HEK293 (cell line): Measurements from ENCODE around the gene KIAA1614.
A peak's percentile ranks its signal among the peaks of the same experiment; 100 is the strongest.

Experiments used
- CTCF ChIA-PET: fragments of 350-600 bp; formaldehyde crosslinking; extraction: SDS; loops from one replicate; lab custom pipeline; 2021; ENCODE audit warnings: antibody characterized with exemption; lab: Yijun Ruan, JAX
- POLR2A ChIA-PET: fragments of 300-600 bp; formaldehyde crosslinking; extraction: SDS; loops from one replicate; lab custom pipeline; 2020; ENCODE audit warnings: antibody characterized with exemption, inconsistent platforms; lab: Yijun Ruan, JAX
- H3K27ac ChIP-seq: fragments of 200-500 bp; sonication (Bioruptor generic); 2 replicates; pipeline ENCODE4 v1.5.1; 2014; ENCODE audit warnings: low read depth, low read length, control low read depth, inconsistent platforms; ENCODE audit errors: extremely low read depth
- H3K36me3 ChIP-seq, 2 experiments: fragments of 200-500 bp in 1 of 2; sonication (Bioruptor generic) in 1 of 2; 1 replicate in 1 of 2; 2 replicates in 1 of 2; pipeline ENCODE4 v1.5.1; 2014 to 2017; ENCODE audit warnings: inconsistent platforms in 2 of 2, low read length in 2 of 2; ENCODE audit not compliant: control insufficient read depth in 2 of 2, insufficient read depth in 1 of 2
- H3K4me1 ChIP-seq: fragments of 200-500 bp; sonication (Bioruptor generic); 2 replicates; pipeline ENCODE4 v1.5.1; 2014; ENCODE audit warnings: mild to moderate bottlenecking, low read length, inconsistent platforms; ENCODE audit not compliant: control insufficient read depth, insufficient read depth
- H3K4me3 ChIP-seq: 2 replicates; pipeline ENCODE4 v1.5.1; 2011; ENCODE audit warnings: low read depth, mild to moderate bottlenecking, control low read depth, low read length, moderate library complexity
- H3K9me3 ChIP-seq: fragments of 200-500 bp; sonication (Bioruptor generic); 2 replicates; pipeline ENCODE4 v1.5.1; 2014; ENCODE audit warnings: low read depth, low read length, inconsistent platforms; ENCODE audit not compliant: control insufficient read depth, insufficient read depth
- BCL6B ChIP-seq: fragments of 450-650 bp; formaldehyde crosslinking; IDR thresholded peaks from 2 replicates; pipeline ENCODE4 v1.5.1; 2017; ENCODE audit warnings: missing biosample characterization, missing genetic modification characterization
- GLIS1 ChIP-seq: fragments of 450-650 bp; formaldehyde crosslinking; IDR thresholded peaks from 2 replicates; pipeline ENCODE4 v1.5.1; 2016; ENCODE audit warnings: missing biosample characterization, missing genetic modification characterization
- OSR2 ChIP-seq: fragments of 450-650 bp; formaldehyde crosslinking; IDR thresholded peaks from 2 replicates; pipeline ENCODE4 v1.5.1; 2016; ENCODE audit warnings: missing biosample characterization, missing genetic modification characterization
- ZBTB20 ChIP-seq: fragments of 450-650 bp; formaldehyde crosslinking; IDR thresholded peaks from 2 replicates; pipeline ENCODE4 v1.5.1; 2016; ENCODE audit warnings: missing biosample characterization, missing genetic modification characterization
- ZBTB26 ChIP-seq: fragments of 450-650 bp; formaldehyde crosslinking; optimal IDR thresholded peaks from 2 replicates; pipeline ENCODE3; 2016; ENCODE audit warnings: missing biosample characterization, mild to moderate bottlenecking, missing genetic modification characterization
- ZFP37 ChIP-seq: fragments of 450-650 bp; formaldehyde crosslinking; IDR thresholded peaks from 2 replicates; pipeline ENCODE4 v1.5.1; 2016; ENCODE audit warnings: missing biosample characterization, missing genetic modification characterization
- ZNF112 ChIP-seq: fragments of 450-650 bp; formaldehyde crosslinking; IDR thresholded peaks from 2 replicates; pipeline ENCODE4 v1.5.0; 2017; ENCODE audit warnings: missing biosample characterization, missing genetic modification characterization
- ZNF169 ChIP-seq: fragments of 450-650 bp; formaldehyde crosslinking; IDR thresholded peaks from 2 replicates; pipeline ENCODE4 v1.5.1; 2016; ENCODE audit warnings: missing biosample characterization, missing genetic modification characterization
- ZNF24 ChIP-seq: fragments of 450-650 bp; formaldehyde crosslinking; IDR thresholded peaks from 2 replicates; pipeline ENCODE4 v1.5.1; 2016; ENCODE audit warnings: missing biosample characterization, missing genetic modification characterization
- ZNF341 ChIP-seq: fragments of 450-650 bp; formaldehyde crosslinking; IDR thresholded peaks from 2 replicates; pipeline ENCODE4; 2016; ENCODE audit warnings: low read depth, missing biosample characterization, missing genetic modification characterization
- ZNF354C ChIP-seq: fragments of 450-650 bp; formaldehyde crosslinking; IDR thresholded peaks from 2 replicates; pipeline ENCODE4 v1.5.1; 2016; ENCODE audit warnings: missing biosample characterization, missing genetic modification characterization, low read depth, borderline replicate concordance
- ZNF366 ChIP-seq: fragments of 450-650 bp; formaldehyde crosslinking; conservative IDR thresholded peaks from 2 replicates; pipeline ENCODE4 v1.5.1; 2016; ENCODE audit warnings: missing biosample characterization, missing genetic modification characterization
- ZNF416 ChIP-seq: fragments of 450-650 bp; formaldehyde crosslinking; IDR thresholded peaks from 2 replicates; pipeline ENCODE4 v1.5.1; 2016; ENCODE audit warnings: missing biosample characterization, missing genetic modification characterization
- ZNF426 ChIP-seq: fragments of 450-650 bp; formaldehyde crosslinking; IDR thresholded peaks from 2 replicates; pipeline ENCODE4 v1.5.1; 2017; ENCODE audit warnings: missing biosample characterization, missing genetic modification characterization, mild to moderate bottlenecking, inconsistent platforms, moderate library complexity
- ZNF473 ChIP-seq: fragments of 450-650 bp; formaldehyde crosslinking; IDR thresholded peaks from 2 replicates; pipeline ENCODE4 v1.5.1; 2017; ENCODE audit warnings: missing biosample characterization, missing genetic modification characterization
- ZNF501 ChIP-seq: fragments of 450-650 bp; formaldehyde crosslinking; IDR thresholded peaks from 2 replicates; pipeline ENCODE4 v1.5.1; 2016; ENCODE audit warnings: missing biosample characterization, missing genetic modification characterization
- ZNF561 ChIP-seq: fragments of 450-650 bp; IDR thresholded peaks from 2 replicates; pipeline ENCODE4 v1.5.1; 2018; ENCODE audit warnings: missing biosample characterization, missing genetic modification characterization, borderline replicate concordance
- ZNF610 ChIP-seq: fragments of 450-650 bp; formaldehyde crosslinking; IDR thresholded peaks from 2 replicates; pipeline ENCODE4 v1.5.1; 2016; ENCODE audit warnings: missing biosample characterization, missing genetic modification characterization, borderline replicate concordance
- ZNF624 ChIP-seq: fragments of 450-650 bp; formaldehyde crosslinking; IDR thresholded peaks from 2 replicates; pipeline ENCODE4 v1.5.1; 2017; ENCODE audit warnings: missing biosample characterization, missing genetic modification characterization
- ZNF626 ChIP-seq: fragments of 450-650 bp; sonication (Bioruptor Pico); formaldehyde crosslinking; IDR thresholded peaks from 2 replicates; pipeline ENCODE4 v1.5.1; 2018; ENCODE audit warnings: missing biosample characterization, missing genetic modification characterization, inconsistent platforms
- ZNF629 ChIP-seq: fragments of 450-650 bp; formaldehyde crosslinking; IDR thresholded peaks from 2 replicates; pipeline ENCODE4 v1.5.1; 2017; ENCODE audit warnings: missing biosample characterization, missing genetic modification characterization
- ZNF645 ChIP-seq: fragments of 450-650 bp; formaldehyde crosslinking; IDR thresholded peaks from 2 replicates; pipeline ENCODE4; 2016; ENCODE audit warnings: missing biosample characterization, missing genetic modification characterization
- ZNF664 ChIP-seq: fragments of 450-650 bp; formaldehyde crosslinking; IDR thresholded peaks from 2 replicates; pipeline ENCODE4 v1.5.1; 2016; ENCODE audit warnings: missing biosample characterization, missing genetic modification characterization
- ZNF692 ChIP-seq: fragments of 450-650 bp; formaldehyde crosslinking; IDR thresholded peaks from 2 replicates; pipeline ENCODE4 v1.5.1; 2016; ENCODE audit warnings: missing biosample characterization, missing genetic modification characterization
- ZNF701 ChIP-seq: fragments of 450-650 bp; formaldehyde crosslinking; IDR thresholded peaks from 2 replicates; pipeline ENCODE4 v1.5.1; 2016; ENCODE audit warnings: missing biosample characterization, missing genetic modification characterization
- ZNF792 ChIP-seq: fragments of 450-650 bp; formaldehyde crosslinking; IDR thresholded peaks from 2 replicates; pipeline ENCODE4 v1.5.1; 2016; ENCODE audit warnings: missing biosample characterization, missing genetic modification characterization
- ZSCAN23 ChIP-seq: fragments of 450-650 bp; formaldehyde crosslinking; IDR thresholded peaks from 2 replicates; pipeline ENCODE4 v1.5.1; 2016; ENCODE audit warnings: missing biosample characterization, missing genetic modification characterization
- ZXDB ChIP-seq: fragments of 450-650 bp; formaldehyde crosslinking; IDR thresholded peaks from 2 replicates; pipeline ENCODE4 v1.5.1; 2016; ENCODE audit warnings: missing biosample characterization, missing genetic modification characterization
- TF ChIP-seq, protein P1 (sequence below): fragments of 450-650 bp; formaldehyde crosslinking; IDR thresholded peaks from 2 replicates; pipeline ENCODE4 v1.5.1; 2016; ENCODE audit warnings: missing biosample characterization, missing genetic modification characterization
- TF ChIP-seq, protein P2 (sequence below): fragments of 450-650 bp; formaldehyde crosslinking; IDR thresholded peaks from 2 replicates; pipeline ENCODE4 v1.5.1; 2016; ENCODE audit warnings: missing biosample characterization, missing genetic modification characterization

Gene KIAA1614

DNA sequence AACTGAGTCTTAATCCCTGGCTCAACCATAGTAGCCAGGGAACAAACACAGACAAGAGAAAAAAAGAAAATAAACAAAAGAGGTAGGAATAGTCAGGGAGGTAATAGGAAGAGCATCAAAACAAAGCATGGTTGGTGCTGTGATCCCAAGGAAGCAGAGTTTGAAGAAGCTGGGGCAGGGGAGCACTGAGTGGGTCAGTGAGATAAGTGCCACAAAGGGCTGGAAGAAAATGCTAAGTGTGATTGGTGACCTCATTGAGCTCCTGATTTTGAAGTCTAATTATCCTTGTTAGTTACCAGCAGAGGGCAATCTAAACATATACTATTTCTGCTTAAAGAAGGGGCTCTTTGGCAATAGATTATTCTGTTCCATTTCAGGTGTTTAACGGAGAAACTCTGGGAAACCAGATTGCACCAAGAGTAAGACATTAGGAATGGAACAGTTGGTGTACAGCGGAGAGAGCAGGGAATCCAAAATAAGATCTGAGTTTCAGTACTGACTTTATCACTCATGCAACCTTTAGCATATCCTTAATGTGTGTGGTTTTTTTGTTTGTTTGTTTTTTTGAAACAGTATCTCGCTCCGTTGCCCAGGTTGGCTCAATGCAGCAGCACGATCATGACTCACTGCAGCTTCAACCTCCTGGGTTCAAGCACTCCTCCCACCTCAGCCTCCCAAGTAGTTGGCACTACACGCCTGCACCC, 30.7 kb upstream of the KIAA1614 start:
- H3K4me3 ChIP-seq: no peak overlapping the region
- no peaks in the 10 kb centered on the region for H3K36me3 ChIP-seq
- CTCF ChIA-PET: interaction anchor here (0.6 to 6.2 kb wide), 33 partner anchors 9 to 377 kb away, joined by 3 to 76 read pairs (median 4); partner anchors contain the start of genes KIAA1614 and MR1
- H3K27ac ChIP-seq: no peak overlapping the region
- peaks cover 5% of the 10 kb centered on the region; the same call in 1 of the 2 replicates for H3K4me1 ChIP-seq
- POLR2A ChIA-PET: interaction anchor here (1.0 to 1.4 kb wide), 5 partner anchors 197 to 282 kb away, joined by 3 to 5 read pairs (median 4); no protein-coding TSS in a partner anchor
- H3K9me3 ChIP-seq: no peaks in the 10 kb centered on the region
- TF ChIP-seq ZNF473 (tag by site-specific recombination) (no peak), ZNF341 (tag by site-specific recombination) (peak; percentile 52), ZNF629 (tag by site-specific recombination) (peak; percentile 61), ZNF792 (no peak), BCL6B (no peak), ZNF626 (tag by site-specific recombination) (no peak), ZNF112 (tag by site-specific recombination) (no peak), ZBTB26 (tag by site-specific recombination) (no peak), ZXDB (tag by site-specific recombination) (no peak), ZSCAN23 (tag by site-specific recombination) (no peak), ZNF645 (tag by site-specific recombination) (no peak), ZNF24 (tag by site-specific recombination) (peak; percentile 48), ZNF426 (tag by site-specific recombination) (no peak), ZNF664 (tag by site-specific recombination) (no peak), ZNF692 (tag by site-specific recombination) (peak; percentile 54; the same call in 1 of the 2 replicates), ZNF366 (tag by site-specific recombination) (peak; percentile 26), ZBTB20 (tag by site-specific recombination) (0 out of 2 replicates have a peak, but pooled peaks have one; percentile 6), ZFP37 (0 out of 2 replicates have a peak, but pooled peaks have one; percentile 38), OSR2 (tag by site-specific recombination) (no peak; the same call in 1 of the 2 replicates), ZNF501 (tag by site-specific recombination) (no peak), ZNF354C (tag by site-specific recombination) (no peak), ZNF610 (tag by site-specific recombination) (no peak), ZNF416 (tag by site-specific recombination) (no peak), ZNF169 (no peak), GLIS1 (tag by site-specific recombination) (peak; percentile 66), ZNF701 (tag by site-specific recombination) (no peak), ZNF624 (no peak), ZNF561 (tag by site-specific recombination) (0 out of 2 replicates have a peak, but pooled peaks have one; percentile 47)
- TF ChIP-seq, protein P1, sequence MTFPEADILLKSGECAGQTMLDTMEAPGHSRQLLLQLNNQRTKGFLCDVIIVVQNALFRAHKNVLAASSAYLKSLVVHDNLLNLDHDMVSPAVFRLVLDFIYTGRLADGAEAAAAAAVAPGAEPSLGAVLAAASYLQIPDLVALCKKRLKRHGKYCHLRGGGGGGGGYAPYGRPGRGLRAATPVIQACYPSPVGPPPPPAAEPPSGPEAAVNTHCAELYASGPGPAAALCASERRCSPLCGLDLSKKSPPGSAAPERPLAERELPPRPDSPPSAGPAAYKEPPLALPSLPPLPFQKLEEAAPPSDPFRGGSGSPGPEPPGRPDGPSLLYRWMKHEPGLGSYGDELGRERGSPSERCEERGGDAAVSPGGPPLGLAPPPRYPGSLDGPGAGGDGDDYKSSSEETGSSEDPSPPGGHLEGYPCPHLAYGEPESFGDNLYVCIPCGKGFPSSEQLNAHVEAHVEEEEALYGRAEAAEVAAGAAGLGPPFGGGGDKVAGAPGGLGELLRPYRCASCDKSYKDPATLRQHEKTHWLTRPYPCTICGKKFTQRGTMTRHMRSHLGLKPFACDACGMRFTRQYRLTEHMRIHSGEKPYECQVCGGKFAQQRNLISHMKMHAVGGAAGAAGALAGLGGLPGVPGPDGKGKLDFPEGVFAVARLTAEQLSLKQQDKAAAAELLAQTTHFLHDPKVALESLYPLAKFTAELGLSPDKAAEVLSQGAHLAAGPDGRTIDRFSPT (tag by site-specific recombination): no peak
- TF ChIP-seq, protein P2, sequence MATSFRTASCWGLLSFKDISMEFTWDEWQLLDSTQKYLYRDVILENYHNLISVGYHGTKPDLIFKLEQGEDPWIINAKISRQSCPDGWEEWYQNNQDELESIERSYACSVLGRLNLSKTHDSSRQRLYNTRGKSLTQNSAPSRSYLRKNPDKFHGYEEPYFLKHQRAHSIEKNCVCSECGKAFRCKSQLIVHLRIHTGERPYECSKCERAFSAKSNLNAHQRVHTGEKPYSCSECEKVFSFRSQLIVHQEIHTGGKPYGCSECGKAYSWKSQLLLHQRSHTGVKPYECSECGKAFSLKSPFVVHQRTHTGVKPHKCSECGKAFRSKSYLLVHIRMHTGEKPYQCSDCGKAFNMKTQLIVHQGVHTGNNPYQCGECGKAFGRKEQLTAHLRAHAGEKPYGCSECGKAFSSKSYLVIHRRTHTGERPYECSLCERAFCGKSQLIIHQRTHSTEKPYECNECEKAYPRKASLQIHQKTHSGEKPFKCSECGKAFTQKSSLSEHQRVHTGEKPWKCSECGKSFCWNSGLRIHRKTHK (tag by site-specific recombination): no peak
